Hepatocyte (in vitro differentiated cells): ENCODE results near the gene MIPOL1. TPM values are rescaled to one million over a fixed set of nuclear protein-coding genes. Genes with fewer than 3 reads are reported as not detected.

Experiments
- DNase-seq: peaks from one replicate; pipeline ENCODE4 v3.0.0-alpha.2; 2016; ENCODE audit warnings: low spot score
- H2AFZ ChIP-seq: fragments of 200-600 bp; sonication (generic); 2 replicates; pipeline ENCODE4 v1.6.0; 2016; ENCODE audit warnings: antibody characterized with exemption, mild to moderate bottlenecking
- H3K27ac ChIP-seq: fragments of 200-600 bp; sonication (generic); 2 replicates; pipeline ENCODE4 v1.5.1; 2016; ENCODE audit warnings: mild to moderate bottlenecking
- H3K27me3 ChIP-seq: fragments of 200-600 bp; sonication (generic); 2 replicates; pipeline ENCODE4 v1.6.1; 2016
- H3K36me3 ChIP-seq: fragments of 200-600 bp; sonication (generic); replicated peaks from 2 replicates; pipeline ENCODE4 v1.5.1; 2016; ENCODE audit warnings: low read depth; ENCODE audit not compliant: insufficient read depth
- H3K4me1 ChIP-seq: fragments of 200-600 bp; sonication (generic); 2 replicates; pipeline ENCODE4 v1.5.1; 2016; ENCODE audit warnings: mild to moderate bottlenecking, moderate library complexity; ENCODE audit not compliant: insufficient read depth
- H3K4me2 ChIP-seq: fragments of 200-600 bp; sonication (generic); 2 replicates; pipeline ENCODE4 v1.6.0; 2016
- H3K4me3 ChIP-seq: fragments of 200-600 bp; sonication (generic); 2 replicates; pipeline ENCODE4 v1.5.1; 2016; ENCODE audit warnings: mild to moderate bottlenecking
- H3K79me2 ChIP-seq: fragments of 200-600 bp; sonication (generic); 2 replicates; pipeline ENCODE4 v1.6.0; 2017; ENCODE audit warnings: mild to moderate bottlenecking
- H3K9me2 ChIP-seq: fragments of 200-600 bp; sonication (generic); replicated peaks from 2 replicates; pipeline ENCODE4 v1.6.0; 2017; ENCODE audit warnings: mild to moderate bottlenecking; ENCODE audit not compliant: insufficient read depth
- H3K9me3 ChIP-seq: fragments of 200-600 bp; sonication (generic); 2 replicates; pipeline ENCODE4 v1.5.1; 2016; ENCODE audit warnings: low read depth, mild to moderate bottlenecking
- H4K20me1 ChIP-seq: fragments of 200-600 bp; sonication (generic); 2 replicates; pipeline ENCODE4 v1.6.0; 2016; ENCODE audit warnings: mild to moderate bottlenecking; ENCODE audit not compliant: insufficient read depth, poor library complexity, severe bottlenecking
- CTCF ChIP-seq: fragments of 200-600 bp; sonication (generic); IDR thresholded peaks from 2 replicates; pipeline ENCODE4 v1.5.1; 2016; ENCODE audit warnings: antibody characterized with exemption, mild to moderate bottlenecking; ENCODE audit not compliant: poor library complexity
- EZH2 ChIP-seq: fragments of 200-600 bp; sonication (generic); IDR thresholded peaks from 2 replicates; pipeline ENCODE4 v1.6.1; 2016; ENCODE audit warnings: antibody characterized with exemption, mild to moderate bottlenecking, borderline replicate concordance
- EZH2phosphoT487 ChIP-seq: fragments of 200-600 bp; sonication (generic); IDR thresholded peaks from one replicate; pipeline ENCODE4 v1.6.1; 2018; ENCODE audit warnings: antibody characterized with exemption, mild to moderate bottlenecking, low read depth, moderate library complexity; ENCODE audit not compliant: unreplicated experiment, severe bottlenecking
- WGBS: methylation state at CpG from one replicate; pipeline ENCODE4 v1.1.6; 2016; ENCODE audit warnings: low lambda C conversion rate; ENCODE audit errors: missing lambda C conversion rate; 5-methylcytosine and 5-hydroxymethylcytosine counted together
- polyA plus RNA-seq: library from polyadenylated mRNA; unstranded; fragments of >200 nt; fragmentation: Nextera tagmentation; extraction: Ambion mirVana; gene quantifications from 2 replicates; pipeline ENCODE4 v1.2.1, GENCODE V29; 2016
- total RNA-seq: library from RNA; depleted of rRNA; stranded (reverse); fragments of >200 nt; gene quantifications from 2 replicates; pipeline ENCODE4 v1.2.3, GENCODE V29; 2014

Gene MIPOL1
- total and polyA plus RNA-seq, 2 experiments from 2014 or later = 2.6 to 16.6 TPM

GRCh38 chr14:37598747-37599506, 401.2 kb downstream of the MIPOL1 start:
- H2AFZ ChIP-seq = peak overlapping the region; percentile 79
- no peak for DNase-seq
- peak overlapping the region; percentile 95 for H3K27ac ChIP-seq
- peaks cover 16% of the 10 kb centered on the region for H3K4me1 ChIP-seq
- H3K36me3 ChIP-seq = no peaks in the 10 kb centered on the region
- H3K79me2 ChIP-seq = peaks cover 67% of the 10 kb centered on the region
- no peaks in the 10 kb centered on the region for H4K20me1 ChIP-seq
- TF ChIP-seq CTCF (no peak), EZH2 (no peak), EZH2phosphoT487 (no peak)
- H3K4me2 ChIP-seq = peak overlapping the region; percentile 87
- H3K4me3 ChIP-seq = peak overlapping the region; percentile 24
- no peaks in the 10 kb centered on the region for H3K9me3 ChIP-seq
- H3K9me2 ChIP-seq = no peaks in the 10 kb centered on the region
- WGBS = 23% methylated on average over 35 of the region's 36 CpGs
- H3K27me3 ChIP-seq = peaks cover 59% of the 10 kb centered on the region

- Histone ChIP-seq H3K27me3 (peaks cover 66% of the 10 kb centered on the region), H2AFZ (peak overlapping the region; percentile 79), H3K4me1 (peaks cover 16% of the 10 kb centered on the region), H3K9me3 (no peaks in the 10 kb centered on the region), H3K79me2 (peaks cover 69% of the 10 kb centered on the region), H3K36me3 (no peaks in the 10 kb centered on the region), H3K27ac (peak overlapping the region; percentile 95), H3K4me3 (peak overlapping the region; percentile 24), H4K20me1 (no peaks in the 10 kb centered on the region), H3K4me2 (peak overlapping the region; percentile 87), H3K9me2 (no peaks in the 10 kb centered on the region)
- TF ChIP-seq CTCF (no peak), EZH2phosphoT487 (no peak)
- 8% methylated on average over 57 of the region's 57 CpGs for WGBS
- peak; percentile 40 for DNase-seq
Observed at GRCh38 chr14:37599507-37600368, 402.0 kb downstream of the MIPOL1 start.

GRCh38 chr14:37600880-37601741, 403.4 kb downstream of the MIPOL1 start:
- H3K27me3 ChIP-seq = peaks cover 70% of the 10 kb centered on the region

More at GRCh38 chr14:37600880-37601741, 403.4 kb downstream of the MIPOL1 start:
- H3K79me2 ChIP-seq = peaks cover 76% of the 10 kb centered on the region
- H4K20me1 ChIP-seq = no peaks in the 10 kb centered on the region
- H3K36me3 ChIP-seq = no peaks in the 10 kb centered on the region
- peak overlapping the region; percentile 87 for H3K4me2 ChIP-seq
- H2AFZ ChIP-seq = no peak overlapping the region
- no peak overlapping the region for H3K27ac ChIP-seq
- no peak for TF ChIP-seq CTCF
- no peak for TF ChIP-seq EZH2
- TF ChIP-seq EZH2phosphoT487 = no peak
- no peaks in the 10 kb centered on the region for H3K9me3 ChIP-seq
- 78% methylated on average over 4 of the region's 4 CpGs for whole genome bisulfite sequencing
- no peaks in the 10 kb centered on the region for H3K9me2 ChIP-seq
- DNase-seq = no peak
- no peak overlapping the region for H3K4me3 ChIP-seq
- H3K4me1 ChIP-seq = peaks cover 16% of the 10 kb centered on the region
